Right lobe of liver (tissue), 4 donors: ENCODE data around the gene KLHL17.

Source experiments
- POLR2A ChIP-seq: fragments of 450-650 bp; IDR thresholded peaks from one replicate; pipeline ENCODE4 v1.6.1; 2017; ENCODE audit warnings: antibody characterized with exemption, mild to moderate bottlenecking
- TF ChIP-seq, protein P1 (sequence below), 4 donors: fragments of 200-600 bp in 3 of 4; fragments of 450-650 bp in 1 of 4; IDR thresholded peaks; one replicate each; pipeline versions ENCODE4 v1.5.1 to v1.8.0; 2016 to 2022; ENCODE audit warnings: antibody characterized with exemption in 4 of 4, mild to moderate bottlenecking in 2 of 4
- donor health status: DM: no; HTN: no; CAD: no.
- donor health status: DM: no; HTN: no; CAD: no.
- donor health status: DM: no; HTN: yes; CAD: no.

DNA sequence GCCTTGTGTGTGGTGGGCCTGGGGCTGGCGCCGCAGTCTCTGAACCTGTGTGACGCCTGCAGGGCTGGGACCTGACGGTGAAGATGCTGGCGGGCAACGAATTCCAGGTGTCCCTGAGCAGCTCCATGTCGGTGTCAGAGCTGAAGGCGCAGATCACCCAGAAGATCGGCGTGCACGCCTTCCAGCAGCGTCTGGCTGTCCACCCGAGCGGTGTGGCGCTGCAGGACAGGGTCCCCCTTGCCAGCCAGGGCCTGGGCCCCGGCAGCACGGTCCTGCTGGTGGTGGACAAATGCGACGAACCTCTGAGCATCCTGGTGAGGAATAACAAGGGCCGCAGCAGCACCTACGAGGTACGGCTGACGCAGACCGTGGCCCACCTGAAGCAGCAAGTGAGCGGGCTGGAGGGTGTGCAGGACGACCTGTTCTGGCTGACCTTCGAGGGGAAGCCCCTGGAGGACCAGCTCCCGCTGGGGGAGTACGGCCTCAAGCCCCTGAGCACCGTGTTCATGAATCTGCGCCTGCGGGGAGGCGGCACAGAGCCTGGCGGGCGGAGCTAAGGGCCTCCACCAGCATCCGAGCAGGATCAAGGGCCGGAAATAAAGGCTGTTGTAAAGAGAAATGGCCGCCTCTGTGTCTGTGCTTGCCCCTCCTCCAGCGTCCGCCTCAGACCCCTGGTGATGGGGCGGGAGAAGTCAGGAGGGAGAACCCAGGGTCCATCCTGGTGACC, 53.7 kb downstream of the KLHL17 start:
- TF ChIP-seq, protein P1, sequence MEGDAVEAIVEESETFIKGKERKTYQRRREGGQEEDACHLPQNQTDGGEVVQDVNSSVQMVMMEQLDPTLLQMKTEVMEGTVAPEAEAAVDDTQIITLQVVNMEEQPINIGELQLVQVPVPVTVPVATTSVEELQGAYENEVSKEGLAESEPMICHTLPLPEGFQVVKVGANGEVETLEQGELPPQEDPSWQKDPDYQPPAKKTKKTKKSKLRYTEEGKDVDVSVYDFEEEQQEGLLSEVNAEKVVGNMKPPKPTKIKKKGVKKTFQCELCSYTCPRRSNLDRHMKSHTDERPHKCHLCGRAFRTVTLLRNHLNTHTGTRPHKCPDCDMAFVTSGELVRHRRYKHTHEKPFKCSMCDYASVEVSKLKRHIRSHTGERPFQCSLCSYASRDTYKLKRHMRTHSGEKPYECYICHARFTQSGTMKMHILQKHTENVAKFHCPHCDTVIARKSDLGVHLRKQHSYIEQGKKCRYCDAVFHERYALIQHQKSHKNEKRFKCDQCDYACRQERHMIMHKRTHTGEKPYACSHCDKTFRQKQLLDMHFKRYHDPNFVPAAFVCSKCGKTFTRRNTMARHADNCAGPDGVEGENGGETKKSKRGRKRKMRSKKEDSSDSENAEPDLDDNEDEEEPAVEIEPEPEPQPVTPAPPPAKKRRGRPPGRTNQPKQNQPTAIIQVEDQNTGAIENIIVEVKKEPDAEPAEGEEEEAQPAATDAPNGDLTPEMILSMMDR (IDR thresholded peaks at IDR 0.05) = no peak
- TF ChIP-seq POLR2A = no peak
